NCI-H524 (cell line): ENCODE data around the gene FRMPD1.

Experiments
- DNase-seq, 2 experiments: peaks; one replicate each; lab custom pipeline; 2025; lab: John Stamatoyannopoulos, UW

The FRMPD1 gene

DNA sequence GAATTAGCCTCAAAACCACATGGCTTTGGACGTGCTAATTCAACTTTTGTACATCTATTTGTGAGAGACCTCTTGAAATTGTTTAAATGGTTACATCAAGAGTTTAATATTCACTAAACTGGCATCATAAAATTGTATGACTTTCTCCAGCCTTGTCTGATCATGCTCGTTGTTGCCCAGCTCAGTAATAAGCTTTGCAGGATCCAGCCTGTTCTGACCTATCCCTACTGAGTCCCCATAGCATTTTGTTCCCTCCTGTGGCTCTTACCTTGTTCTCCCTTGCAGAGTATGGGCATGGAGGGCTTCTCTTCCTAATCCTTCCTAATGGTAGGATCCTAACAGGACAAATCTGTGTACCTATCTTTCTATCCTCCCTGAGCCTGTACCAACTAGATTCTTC is 127.8 kb downstream of the FRMPD1 start:
- no peak for DNase-seq

- no peak for DNase-seq
Observed at GRCh38 chr9:37784291-37784615, 133.5 kb downstream of the FRMPD1 start.

GRCh38 chr9:37784616-37785483 is 134.1 kb downstream of the FRMPD1 start, which contains the start of gene EXOSC3:
Gene EXOSC3 (minus strand): TSS chr9:37785064. CDS start chr9:37785044, 20 bp downstream.
- peak; percentile 79 to 85 for DNase-seq

DNA sequence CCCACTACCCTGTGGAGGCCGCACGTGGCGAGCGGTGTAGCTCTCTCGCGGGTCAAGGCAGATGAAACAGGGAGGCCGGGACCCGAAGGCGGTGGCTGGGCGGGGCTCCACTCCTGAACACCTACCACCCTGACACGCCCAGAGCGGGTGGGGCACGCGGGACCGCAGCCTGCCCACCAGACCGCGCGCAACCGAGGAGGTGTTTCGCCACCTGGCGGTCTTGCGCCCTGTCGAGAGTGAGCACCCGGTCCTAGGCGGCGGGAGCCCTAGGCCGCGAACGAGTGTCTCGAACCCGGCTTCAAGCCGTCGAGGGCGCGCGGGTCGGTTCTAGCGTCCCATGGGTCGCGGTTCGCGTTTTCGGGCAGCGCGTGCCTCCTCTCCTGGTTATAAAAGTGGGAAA is 136.3 kb downstream of the FRMPD1 start:
- DNase-seq, result no peak

DNA sequence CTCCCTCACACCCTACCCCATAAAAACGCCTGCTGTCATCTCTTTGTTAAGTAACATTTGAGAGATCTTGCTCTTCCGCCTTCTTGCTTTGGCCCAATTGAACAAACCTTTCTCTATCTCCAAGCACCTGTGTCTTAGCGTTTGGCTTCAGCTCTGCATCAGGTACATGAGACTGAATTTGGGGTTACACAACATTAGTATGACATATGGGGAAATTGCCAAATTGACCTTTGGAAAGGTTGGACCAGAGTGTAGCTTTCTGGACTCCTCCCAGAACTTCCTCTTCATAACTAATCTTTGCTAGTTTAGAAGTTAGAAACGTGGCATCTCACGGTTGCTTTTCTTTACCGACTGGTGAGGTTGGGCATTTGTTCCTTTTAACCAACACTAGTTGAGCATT is 137.6 kb downstream of the FRMPD1 start:
- DNase-seq, result no peak

DNA sequence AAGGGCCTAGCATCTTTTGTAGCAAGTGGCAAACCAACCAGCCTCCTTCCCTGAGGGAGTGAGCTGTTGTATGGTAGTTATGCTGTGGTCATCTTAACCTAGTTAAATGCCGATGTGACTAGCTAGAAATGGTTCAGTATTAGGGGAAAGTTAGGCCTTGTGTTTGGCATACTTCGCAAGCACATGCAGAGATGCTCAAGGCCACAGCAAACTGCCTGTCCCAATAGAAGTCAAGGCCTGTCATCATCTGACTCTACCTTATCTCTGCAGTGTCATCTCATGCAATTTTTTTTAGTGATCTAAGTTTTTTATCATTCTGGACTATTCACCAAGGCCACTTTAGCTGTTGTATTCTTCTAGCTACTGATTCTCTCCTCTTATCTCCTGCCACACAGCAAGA is 139.3 kb downstream of the FRMPD1 start:
- DNase-seq, result no peak

GRCh38 chr9:37792122-37792521 is 141.4 kb downstream of the FRMPD1 start:
- no peak for DNase-seq

DNA sequence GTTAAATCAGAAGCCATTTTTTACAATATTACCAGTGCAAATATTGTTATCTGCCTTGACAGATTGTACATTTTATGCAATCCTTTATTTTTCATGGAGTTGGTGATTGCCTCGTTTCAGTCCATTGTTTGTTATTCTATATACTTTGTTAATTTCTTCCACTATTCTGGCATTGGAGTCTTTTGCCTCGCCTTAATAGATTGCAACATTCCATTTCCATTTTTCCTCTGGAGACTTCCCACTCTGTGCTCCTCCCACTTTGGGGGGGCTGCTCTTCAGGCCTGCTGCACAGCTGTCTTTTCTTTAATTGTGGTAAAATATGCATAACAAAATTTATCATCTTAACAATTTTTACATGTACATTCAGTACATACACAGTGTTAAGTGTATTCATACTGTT is 145.5 kb downstream of the FRMPD1 start:
- DNase-seq, result no peak
